Mesothelial cell of epicardium (in vitro differentiated cells): ENCODE measurements around the gene GUCY2C. TPM values are rescaled to one million over a fixed set of nuclear protein-coding genes. Genes with fewer than 3 reads are reported as not detected.

Source experiments
- DNase-seq, 2 experiments: peaks; one replicate each; pipeline ENCODE4 v3.0.0; 2021; ENCODE audit warnings: low spot score in 2 of 2; ENCODE audit not compliant: unreplicated experiment in 2 of 2
- H3K27ac Mint-ChIP-seq: 2 replicates; pipeline ENCODE4 v1.8.0; 2021; ENCODE audit warnings: mixed read lengths
- H3K27me3 Mint-ChIP-seq: 2 replicates; pipeline ENCODE4 v1.8.0; 2021; ENCODE audit warnings: low read depth, mixed read lengths
- H3K36me3 Mint-ChIP-seq: 2 replicates; pipeline ENCODE4 v1.8.0; 2021; ENCODE audit warnings: mixed read lengths
- H3K4me1 Mint-ChIP-seq: 2 replicates; pipeline ENCODE4 v1.8.0; 2021; ENCODE audit warnings: mixed read lengths
- H3K4me3 Mint-ChIP-seq: 2 replicates; pipeline ENCODE4 v1.8.0; 2021; ENCODE audit warnings: mild to moderate bottlenecking, moderate library complexity, mixed read lengths
- H3K9me3 Mint-ChIP-seq: 2 replicates; pipeline ENCODE4 v1.8.0; 2021; ENCODE audit warnings: mixed read lengths
- total RNA-seq: library from RNA; stranded (reverse); gene quantifications from 3 replicates; pipeline ENCODE4 v1.2.1, GENCODE V29; 2021
- TF ChIP-seq, protein P1 (sequence below): fragments of 200-600 bp; sonication (generic); IDR thresholded peaks from one replicate; pipeline ENCODE4 v1.5.0; 2021; ENCODE audit warnings: antibody characterized with exemption; ENCODE audit not compliant: unreplicated experiment

Gene GUCY2C
- total RNA-seq, 1 donor from 2014 or later, result 0.09 TPM

DNA sequence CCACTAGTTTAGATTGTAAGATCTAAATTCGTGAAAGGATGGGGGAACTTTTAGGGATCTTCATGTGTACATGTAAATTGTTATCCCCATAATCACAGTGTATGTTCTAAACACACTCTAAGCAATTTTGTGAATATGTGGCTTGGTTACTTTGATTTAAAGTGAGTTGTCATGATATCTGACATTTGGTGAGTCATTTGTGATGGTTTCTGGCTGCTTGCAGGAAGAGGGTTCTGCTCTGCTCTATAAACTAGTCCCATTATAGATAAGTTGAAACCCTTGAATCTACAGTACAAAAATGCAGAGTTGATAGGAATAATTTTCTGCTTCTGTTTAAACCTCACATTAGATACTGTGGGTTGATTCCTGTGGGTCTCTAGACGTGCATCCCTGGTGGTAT is 14.8 kb downstream of the GUCY2C start:
- H3K36me3 Mint-ChIP-seq, result no peaks in the 10 kb centered on the region
- H3K27me3 Mint-ChIP-seq, result no peaks in the 10 kb centered on the region
- TF ChIP-seq, protein P1, sequence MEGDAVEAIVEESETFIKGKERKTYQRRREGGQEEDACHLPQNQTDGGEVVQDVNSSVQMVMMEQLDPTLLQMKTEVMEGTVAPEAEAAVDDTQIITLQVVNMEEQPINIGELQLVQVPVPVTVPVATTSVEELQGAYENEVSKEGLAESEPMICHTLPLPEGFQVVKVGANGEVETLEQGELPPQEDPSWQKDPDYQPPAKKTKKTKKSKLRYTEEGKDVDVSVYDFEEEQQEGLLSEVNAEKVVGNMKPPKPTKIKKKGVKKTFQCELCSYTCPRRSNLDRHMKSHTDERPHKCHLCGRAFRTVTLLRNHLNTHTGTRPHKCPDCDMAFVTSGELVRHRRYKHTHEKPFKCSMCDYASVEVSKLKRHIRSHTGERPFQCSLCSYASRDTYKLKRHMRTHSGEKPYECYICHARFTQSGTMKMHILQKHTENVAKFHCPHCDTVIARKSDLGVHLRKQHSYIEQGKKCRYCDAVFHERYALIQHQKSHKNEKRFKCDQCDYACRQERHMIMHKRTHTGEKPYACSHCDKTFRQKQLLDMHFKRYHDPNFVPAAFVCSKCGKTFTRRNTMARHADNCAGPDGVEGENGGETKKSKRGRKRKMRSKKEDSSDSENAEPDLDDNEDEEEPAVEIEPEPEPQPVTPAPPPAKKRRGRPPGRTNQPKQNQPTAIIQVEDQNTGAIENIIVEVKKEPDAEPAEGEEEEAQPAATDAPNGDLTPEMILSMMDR, result no peak
- DNase-seq, result no peak
- no peak overlapping the region for H3K27ac Mint-ChIP-seq
- H3K4me1 Mint-ChIP-seq, result no peaks in the 10 kb centered on the region
- no peaks in the 10 kb centered on the region for H3K9me3 Mint-ChIP-seq
- no peak overlapping the region for H3K4me3 Mint-ChIP-seq

DNA sequence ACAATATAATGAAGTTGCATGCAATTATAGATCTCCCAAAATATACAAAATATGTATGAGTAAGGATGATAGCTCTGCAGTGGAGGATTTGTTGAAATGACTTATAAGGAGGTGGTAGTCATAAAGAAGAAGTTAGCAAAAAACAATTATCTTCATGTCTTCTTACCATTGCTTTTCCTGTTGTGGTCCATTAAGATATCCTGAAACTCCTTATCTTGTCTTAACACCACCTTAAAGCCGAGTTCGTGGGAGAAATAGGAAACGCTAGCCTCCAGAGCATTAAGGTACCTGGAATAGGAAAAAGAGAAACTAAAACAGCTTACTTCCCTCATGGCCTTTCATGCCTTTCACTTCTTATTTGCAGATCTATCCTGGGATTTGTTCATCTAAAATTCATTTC is 15.2 kb downstream of the GUCY2C start:
- Mint-ChIP-seq H3K36me3 (no peaks in the 10 kb centered on the region), H3K27ac (no peak overlapping the region), H3K4me1 (no peaks in the 10 kb centered on the region), H3K27me3 (no peaks in the 10 kb centered on the region), H3K4me3 (no peak overlapping the region), H3K9me3 (no peaks in the 10 kb centered on the region)
- no peak for DNase-seq
- TF ChIP-seq, protein P1, result no peak

DNA sequence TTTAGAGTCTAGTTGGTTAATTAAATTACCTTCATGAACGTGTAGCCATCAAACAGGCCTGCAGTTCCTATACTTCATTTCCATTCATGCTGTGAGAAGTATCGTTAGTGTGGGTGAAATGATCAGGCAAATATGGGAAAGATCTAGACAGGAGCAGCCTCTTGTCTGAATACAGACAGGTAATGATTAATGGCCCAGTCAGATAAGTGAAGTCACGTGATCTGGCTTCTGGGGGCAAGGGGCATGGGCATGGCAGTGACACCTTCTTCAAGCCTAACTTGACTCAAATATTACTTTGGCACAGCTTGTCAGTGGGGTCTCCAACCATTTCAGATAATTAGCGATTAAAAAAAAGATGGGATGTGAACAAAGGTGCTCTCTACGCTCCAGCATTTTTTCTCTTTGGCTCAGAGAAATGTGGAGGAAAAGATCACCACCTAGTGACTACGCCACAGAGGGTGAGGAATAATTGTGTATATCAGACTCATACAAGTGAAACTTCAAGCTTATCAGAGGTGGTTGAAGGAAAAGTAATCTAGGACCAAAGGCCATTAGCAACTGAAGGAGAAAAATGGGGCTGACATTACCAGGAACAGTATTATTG is 17.8 kb downstream of the GUCY2C start:
- no peak for DNase-seq
- no peaks in the 10 kb centered on the region for H3K9me3 Mint-ChIP-seq
- H3K4me1 Mint-ChIP-seq, result no peaks in the 10 kb centered on the region
- H3K36me3 Mint-ChIP-seq, result no peaks in the 10 kb centered on the region
- H3K27me3 Mint-ChIP-seq, result no peaks in the 10 kb centered on the region
- TF ChIP-seq, protein P1, result no peak
- no peak overlapping the region for H3K4me3 Mint-ChIP-seq
- H3K27ac Mint-ChIP-seq, result no peak overlapping the region

DNA sequence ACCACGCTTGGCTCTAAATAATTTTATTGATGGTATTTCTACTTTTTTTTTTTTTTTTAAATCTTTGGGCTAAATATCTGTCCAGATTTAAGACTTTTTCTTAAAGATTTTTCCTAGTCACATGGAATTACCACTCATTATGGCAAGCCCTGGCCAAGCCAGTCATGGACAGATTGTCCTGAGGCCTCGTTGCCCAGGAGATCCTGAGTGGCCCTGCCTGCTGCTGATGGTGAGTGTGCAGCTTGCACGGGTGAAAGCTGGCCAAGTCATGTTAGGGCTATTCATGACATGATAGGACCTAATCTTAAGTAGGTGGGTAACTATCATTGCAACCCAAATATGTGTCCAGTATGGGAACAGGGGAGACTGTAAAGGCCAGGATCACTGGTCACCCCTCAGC is 27.8 kb downstream of the GUCY2C start:
- no peak for DNase-seq
- H3K4me3 Mint-ChIP-seq, result no peak overlapping the region
- no peaks in the 10 kb centered on the region for H3K27me3 Mint-ChIP-seq
- H3K36me3 Mint-ChIP-seq, result no peaks in the 10 kb centered on the region
- H3K27ac Mint-ChIP-seq, result no peak overlapping the region
- peaks cover 6% of the 10 kb centered on the region for H3K9me3 Mint-ChIP-seq
- peaks cover 8% of the 10 kb centered on the region for H3K4me1 Mint-ChIP-seq
- TF ChIP-seq, protein P1, result no peak

DNA sequence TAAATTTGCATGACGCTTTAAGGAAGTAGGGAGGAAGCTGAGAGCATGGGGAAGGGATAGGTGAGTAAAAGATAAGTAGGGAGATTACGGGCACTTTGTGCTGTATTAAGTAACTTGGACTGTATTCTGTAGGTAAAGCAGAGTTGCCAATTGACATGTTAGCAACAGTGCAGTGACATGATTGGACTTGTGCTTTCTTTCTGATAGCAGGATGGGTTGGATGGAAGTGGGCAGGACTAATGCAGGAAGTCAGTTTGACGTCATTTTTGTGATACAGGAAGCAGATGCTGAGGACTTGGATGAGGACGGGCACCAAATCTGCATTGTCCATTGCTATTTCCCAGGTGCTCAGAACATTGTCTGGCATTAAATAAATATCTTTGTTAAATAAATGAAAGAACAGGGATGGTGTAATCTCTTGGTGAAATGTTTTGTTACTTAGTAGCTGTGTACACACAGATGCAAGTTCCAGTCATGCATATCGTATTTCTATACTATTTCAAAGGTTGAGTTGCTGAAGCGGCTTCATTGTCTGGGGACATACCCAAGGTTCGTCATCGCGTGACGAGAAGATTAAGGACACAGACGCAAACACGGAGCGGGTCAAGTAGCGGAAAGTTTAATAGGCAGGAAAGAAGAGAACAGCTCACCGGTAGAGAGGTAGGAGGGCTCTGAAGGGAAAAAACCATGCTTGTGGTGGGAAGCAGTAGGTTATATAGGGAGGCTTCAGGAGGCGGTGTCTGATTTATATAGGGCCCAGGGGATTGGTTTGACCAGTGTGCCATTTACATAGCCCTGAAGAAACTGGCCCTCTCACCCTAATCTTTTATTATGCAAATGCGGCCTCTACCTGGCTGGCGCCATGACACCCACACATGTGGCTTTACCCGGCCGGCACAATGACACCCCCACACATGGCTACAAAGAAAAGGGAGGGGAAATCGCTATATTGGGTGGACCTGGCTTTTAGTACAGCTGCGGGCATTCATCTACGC is 30.7 kb downstream of the GUCY2C start:
- no peak overlapping the region for H3K4me3 Mint-ChIP-seq
- H3K27ac Mint-ChIP-seq, result no peak overlapping the region
- H3K27me3 Mint-ChIP-seq, result no peaks in the 10 kb centered on the region
- DNase-seq, result no peak
- no peaks in the 10 kb centered on the region for H3K9me3 Mint-ChIP-seq
- TF ChIP-seq, protein P1, result no peak
- H3K36me3 Mint-ChIP-seq, result no peaks in the 10 kb centered on the region
- H3K4me1 Mint-ChIP-seq, result peaks cover 8% of the 10 kb centered on the region
